Regular cardiac myocyte (primary cell): ENCODE measurements around the gene TSPAN11. TPM values are rescaled to one million over a fixed set of nuclear protein-coding genes. Genes with fewer than 3 reads are reported as not detected.

Source experiments
- total RNA-seq: library from RNA; depleted of rRNA; stranded (reverse); fragments of >200 nt; gene quantifications from 2 replicates; pipeline ENCODE4 v1.2.3, GENCODE V29; 2014

TSPAN11 gene, protein sequence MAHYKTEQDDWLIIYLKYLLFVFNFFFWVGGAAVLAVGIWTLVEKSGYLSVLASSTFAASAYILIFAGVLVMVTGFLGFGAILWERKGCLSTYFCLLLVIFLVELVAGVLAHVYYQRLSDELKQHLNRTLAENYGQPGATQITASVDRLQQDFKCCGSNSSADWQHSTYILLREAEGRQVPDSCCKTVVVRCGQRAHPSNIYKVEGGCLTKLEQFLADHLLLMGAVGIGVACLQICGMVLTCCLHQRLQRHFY
- under 0.01 and 0.28 TPM in 2 replicates for total RNA-seq

DNA sequence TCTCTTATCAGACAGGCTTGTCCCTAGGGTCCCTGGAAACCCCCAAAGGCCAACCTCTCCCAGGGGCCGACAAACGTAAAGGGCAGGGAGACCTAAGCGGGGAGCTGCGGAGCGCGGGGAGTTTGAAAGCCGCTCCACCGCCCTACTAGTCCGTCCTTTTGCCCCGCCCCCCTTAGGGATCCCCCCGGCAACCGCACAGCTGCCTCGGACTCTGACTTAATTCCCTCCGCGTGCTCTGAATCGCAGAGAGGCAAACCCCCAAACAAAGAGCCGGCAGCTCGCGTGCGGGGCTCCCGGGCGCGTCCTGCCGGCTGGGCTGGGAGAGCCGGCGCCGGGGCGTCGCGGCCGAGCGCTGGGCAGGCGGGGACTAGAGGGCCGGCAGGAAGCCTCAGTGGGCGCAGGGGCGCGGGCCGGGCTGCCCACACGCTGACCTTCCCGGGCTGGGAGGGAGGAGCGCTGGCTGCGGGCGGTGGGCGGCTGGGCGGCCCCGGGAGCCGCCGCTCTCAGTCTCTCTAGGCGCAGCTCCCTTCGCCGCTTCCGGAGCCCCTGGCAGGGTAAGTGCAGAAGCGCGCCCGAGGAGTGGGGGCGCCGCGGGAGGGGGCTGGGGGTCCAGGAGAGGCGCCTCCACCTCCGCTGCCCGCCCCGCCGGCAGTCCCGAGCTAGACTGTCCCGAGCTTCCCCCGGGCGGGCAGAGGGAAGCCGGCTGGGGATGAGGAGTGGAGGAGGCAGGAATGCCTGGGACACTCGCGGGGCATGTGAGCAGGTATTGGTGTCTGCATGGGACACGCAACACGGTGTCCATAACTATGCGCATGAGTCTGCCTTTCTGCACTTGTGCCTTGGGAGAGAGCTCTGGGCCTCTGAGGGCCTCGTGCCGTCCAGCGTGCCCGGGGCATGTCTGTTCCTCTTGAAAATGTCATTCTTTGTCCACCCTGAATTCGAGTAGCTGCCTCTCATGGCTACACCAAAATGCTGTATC is at the start of gene TSPAN11:
Gene TSPAN11, plus strand, starts transcription at position 506 of the 979 bp plus-strand sequence. CDS start 27,244 bp downstream, outside the sequence.

Other genes with a start within 250 kb of the TSPAN11 start
- gene IPO8, start 230.9 kb upstream of the TSPAN11 start, total RNA-seq = 29.3 and 31.6 TPM in 2 replicates
- gene CAPRIN2, start 171.8 kb upstream of the TSPAN11 start, total RNA-seq = 46.5 and 53.5 TPM in 2 replicates
- 17.5 and 28.9 TPM in 2 replicates for gene DDX11, start 147.1 kb downstream of the TSPAN11 start, total RNA-seq